ENCODE data around the gene ZSWIM8. TPM values are rescaled to one million over a fixed set of nuclear protein-coding genes. Genes with fewer than 3 reads are reported as not detected.

The ZSWIM8 gene
- polyA plus RNA-seq, 3 donors = 7.8 to 150 (median 19.2) TPM

- Histone ChIP-seq H3K79me2 (ENCODE audit: insufficient read depth, low read length) (peaks cover 6% of the 10 kb centered on the region), H3K9ac (ENCODE audit: insufficient read depth, low read length, poor library complexity, severe bottlenecking) (no peak overlapping the region), H2AFZ (ENCODE audit: insufficient read depth, low read depth, low read length, poor library complexity, severe bottlenecking) (no peak overlapping the region), H3K4me1 (ENCODE audit: control insufficient read depth in 1 of 2, insufficient read depth in 2 of 2, low read length in 2 of 2) (peaks cover 6 to 7% of the 10 kb centered on the region in 2 donors), H3K9me3 (replicated peaks in 1 of 2; ENCODE audit: control insufficient read depth in 1 of 2, insufficient read depth in 1 of 2, low read length in 2 of 2) (no peaks in the 10 kb centered on the region), H3K27ac (ENCODE audit: low read depth in 1 of 2, low read length in 2 of 2) (no peak overlapping the region), H3K4me3 (replicated peaks in 1 of 3; ENCODE audit: low read depth in 2 of 3, low read length in 3 of 3) (no peak overlapping the region), H3K36me3 (replicated peaks in 1 of 2; ENCODE audit: control insufficient read depth in 1 of 2, insufficient read depth in 2 of 2, low read length in 2 of 2) (peaks cover 89 to 98% of the 10 kb centered on the region in 2 donors), H4K20me1 (ENCODE audit: insufficient read depth, low read length) (peaks cover 28% of the 10 kb centered on the region), H3K27me3 (ENCODE audit: control insufficient read depth in 2 of 2, insufficient read depth in 2 of 2, low read length in 2 of 2) (no peaks in the 10 kb centered on the region), H3K4me2 (replicated peaks; ENCODE audit: extremely low read depth, low read length, poor library complexity, severe bottlenecking) (no peak overlapping the region)
- H3K4me3 Mint-ChIP-seq = no peak overlapping the region
- H3K9me3 Mint-ChIP-seq = peaks cover 0 to 1% (median 0%) of the 10 kb centered on the region in 7 donors
- no peak for TF ChIP-seq CTCF (IDR thresholded peaks at IDR 0.05)
- no peaks in the 10 kb centered on the region for H3K27me3 Mint-ChIP-seq (ENCODE audit: low read depth in 3 of 3)
- H3K36me3 Mint-ChIP-seq = peaks cover 90 to 98% of the 10 kb centered on the region in 2 donors
- peaks cover 9% of the 10 kb centered on the region for H3K4me1 Mint-ChIP-seq
- no peak for DNase-seq
- intact Hi-C loops (cut with micrococcal nuclease) = no loop called here
- peak overlapping the region in 2 of 7 donors; percentile 9 to 40 for H3K27ac Mint-ChIP-seq
- WGBS (ENCODE audit: insufficient coverage) = 70% methylated on average over 2 of the region's 6 CpGs
Measured at GRCh38 chr10:73765066-73765465, 20.3 kb upstream of the ZSWIM8 start.

GRCh38 chr10:73768881-73769280 lies 16.5 kb upstream of the ZSWIM8 start:
- no peaks in the 10 kb centered on the region for H3K27me3 ChIP-seq (ENCODE audit: control insufficient read depth in 2 of 2, insufficient read depth in 2 of 2, low read length in 2 of 2)
- no peaks in the 10 kb centered on the region for H3K27me3 Mint-ChIP-seq (ENCODE audit: low read depth in 3 of 3)
- peaks cover 28% of the 10 kb centered on the region for H3K4me1 Mint-ChIP-seq
- intact Hi-C loops (cut with micrococcal nuclease) = no loop called here
- no peak overlapping the region for H2AFZ ChIP-seq (ENCODE audit: insufficient read depth, low read depth, low read length, poor library complexity, severe bottlenecking)
- H3K4me1 ChIP-seq (ENCODE audit: control insufficient read depth in 1 of 2, insufficient read depth in 2 of 2, low read length in 2 of 2) = peaks cover 20 to 26% of the 10 kb centered on the region in 2 donors
- DNase-seq = no peak
- H3K36me3 ChIP-seq (replicated peaks in 1 of 2; ENCODE audit: control insufficient read depth in 1 of 2, insufficient read depth in 2 of 2, low read length in 2 of 2) = peaks cover 64 to 73% of the 10 kb centered on the region in 2 donors
- peak overlapping the region in 5 of 7 donors; percentile 14 to 75 (median 38) for H3K27ac Mint-ChIP-seq
- no peak overlapping the region for H3K4me3 ChIP-seq (replicated peaks in 1 of 3; ENCODE audit: low read depth in 2 of 3, low read length in 3 of 3)
- H3K9ac ChIP-seq (ENCODE audit: insufficient read depth, low read length, poor library complexity, severe bottlenecking) = no peak overlapping the region
- TF ChIP-seq CTCF (IDR thresholded peaks at IDR 0.05) = no peak
- peaks cover 11% of the 10 kb centered on the region for H4K20me1 ChIP-seq (ENCODE audit: insufficient read depth, low read length)
- H3K9me3 ChIP-seq (replicated peaks in 1 of 2; ENCODE audit: control insufficient read depth in 1 of 2, insufficient read depth in 1 of 2, low read length in 2 of 2) = no peaks in the 10 kb centered on the region
- 92% methylated on average over 10 of the region's 11 CpGs for WGBS (ENCODE audit: insufficient coverage)
- no peak overlapping the region for H3K4me3 Mint-ChIP-seq
- H3K27ac ChIP-seq (ENCODE audit: low read depth in 1 of 2, low read length in 2 of 2) = peak overlapping the region in 1 of 2 donors; percentile 7
- no peak overlapping the region for H3K4me2 ChIP-seq (replicated peaks; ENCODE audit: extremely low read depth, low read length, poor library complexity, severe bottlenecking)
- peaks cover 9% of the 10 kb centered on the region for H3K79me2 ChIP-seq (ENCODE audit: insufficient read depth, low read length)
- peaks cover 0 to 2% (median 0%) of the 10 kb centered on the region in 7 donors for H3K9me3 Mint-ChIP-seq
- peaks cover 62 to 69% of the 10 kb centered on the region in 2 donors for H3K36me3 Mint-ChIP-seq
